ENCODE results near the gene ARSB.

ARSB gene

GRCh38 chr5:78993165-78993564 is 8.1 kb upstream of the ARSB start:
- no peak for TF ChIP-seq CTCF (IDR thresholded peaks at IDR 0.05)

GRCh38 chr5:78992146-78992545 is 7.0 kb upstream of the ARSB start:
- no peak for TF ChIP-seq CTCF (IDR thresholded peaks at IDR 0.05)

- TF ChIP-seq CTCF (IDR thresholded peaks at IDR 0.05): no peak
Observed at GRCh38 chr5:78989080-78989479, 4.0 kb upstream of the ARSB start.

GRCh38 chr5:78985725-78986223 is 664 bp upstream of the ARSB start:
- TF ChIP-seq CTCF (IDR thresholded peaks at IDR 0.05): no peak

GRCh38 chr5:78984439-78985115 is 533 bp downstream of the ARSB start:
- TF ChIP-seq CTCF (IDR thresholded peaks at IDR 0.05): no peak

- TF ChIP-seq CTCF (IDR thresholded peaks at IDR 0.05): no peak
Observed at GRCh38 chr5:78983601-78984438, 1.3 kb downstream of the ARSB start.

GRCh38 chr5:78979909-78980308 is 5.2 kb downstream of the ARSB start:
- TF ChIP-seq CTCF (IDR thresholded peaks at IDR 0.05): no peak
